Activated naive CD8-positive, alpha-beta T cell treated with anti-CD3 and anti-CD28 coated beads, Interleukin-2, amount 10 ng/mL, durations not matched to agents 7 days and 5 days (primary cell): ENCODE results near the gene ZC3H12D. TPM values are rescaled to one million over a fixed set of nuclear protein-coding genes. Genes with fewer than 3 reads are reported as not detected.

Experiments
- ATAC-seq: fragments of 150-1000 bp; cut with Tn5 transposase; one replicate; pipeline ENCODE4 v1.10.0; 2021; ENCODE audit warnings: low read depth, moderate library complexity
- POLR2A ChIA-PET: fragments of 350-600 bp; sonication (Branson Sonifier 250); formaldehyde crosslinking; loops from one replicate; lab custom pipeline; 2021; ENCODE audit warnings: antibody characterized with exemption; lab: Charles Lee
- DNase-seq: peaks from one replicate; pipeline ENCODE4 v3.0.0; 2021
- H3K27ac Mint-ChIP-seq: one replicate; pipeline ENCODE4 v1.8.0; 2022; ENCODE audit warnings: mild to moderate bottlenecking, mixed read lengths
- H3K27me3 Mint-ChIP-seq: one replicate; pipeline ENCODE4 v1.8.0; 2022; ENCODE audit warnings: mild to moderate bottlenecking, moderate library complexity, mixed read lengths
- H3K36me3 Mint-ChIP-seq: one replicate; pipeline ENCODE4 v1.8.0; 2021; ENCODE audit warnings: mild to moderate bottlenecking, mixed read lengths
- H3K4me1 Mint-ChIP-seq: one replicate; pipeline ENCODE4 v1.8.0; 2021; ENCODE audit warnings: mixed read lengths
- H3K4me3 Mint-ChIP-seq: one replicate; pipeline ENCODE4 v1.8.0; 2022; ENCODE audit warnings: mild to moderate bottlenecking, moderate library complexity, mixed read lengths
- H3K9me3 Mint-ChIP-seq: one replicate; pipeline ENCODE4 v1.8.0; 2021; ENCODE audit warnings: mixed read lengths
- total RNA-seq, 2 experiments: library from RNA; stranded (reverse); gene quantifications; one replicate each; pipeline ENCODE4 v1.2.3, GENCODE V29; 2021

ZC3H12D gene
- total RNA-seq: 10 to 100 TPM; 25.5 to 27.0 TPM

DNA sequence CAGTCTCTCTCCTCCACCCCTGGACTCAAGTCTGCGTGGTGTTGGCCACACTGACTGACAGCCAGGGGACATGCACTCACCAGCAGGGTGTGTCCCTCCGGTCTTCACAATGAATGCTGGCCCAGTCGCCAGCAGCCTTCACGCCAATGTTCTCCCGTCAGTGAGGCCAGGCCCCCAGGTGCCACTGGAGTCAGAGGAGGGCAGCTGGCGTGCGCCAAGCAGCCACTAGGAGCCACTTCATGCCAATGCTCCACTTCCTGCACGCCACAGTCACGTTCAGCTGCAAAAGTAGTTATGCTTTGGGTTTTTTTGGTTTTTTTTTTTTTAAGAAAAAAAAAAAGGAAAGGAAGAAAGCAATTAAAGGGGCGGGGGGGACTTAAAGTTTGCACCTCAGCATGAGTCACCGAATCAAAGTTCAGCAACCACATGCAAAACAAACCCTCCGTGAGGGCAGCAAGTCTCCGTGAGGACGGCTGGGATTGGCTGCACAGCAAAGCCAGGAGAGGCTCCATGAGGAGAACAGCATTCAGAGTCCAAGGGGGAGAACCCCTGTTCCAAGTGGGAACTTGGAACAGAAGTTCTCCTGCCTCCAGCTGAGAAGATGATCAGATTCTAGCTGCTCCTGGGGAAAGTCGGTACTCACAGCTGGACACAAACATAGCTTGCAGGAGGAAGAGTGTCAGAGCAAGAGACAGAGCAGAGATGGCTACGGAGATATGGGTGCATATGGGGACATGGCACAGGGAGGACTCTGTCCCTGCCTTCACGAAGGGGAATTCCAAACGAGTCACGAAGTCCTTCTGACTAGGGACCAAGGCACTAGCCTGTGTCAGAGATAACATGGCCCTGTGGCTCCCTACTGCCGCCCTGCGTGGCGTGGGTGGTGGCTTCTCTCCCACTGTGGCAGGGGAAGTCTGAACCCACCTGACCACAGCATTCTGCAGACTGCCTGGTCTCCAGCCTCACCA, at the start of gene ZC3H12D:
Gene ZC3H12D, minus strand, starts transcription at position 282 of the 968 bp plus-strand sequence. CDS start 10,471 bp downstream, outside the sequence.
- ATAC-seq (peak; percentile 79), DNase-seq (peak; percentile 78)
- no peaks in the 10 kb centered on the region for H3K27me3 Mint-ChIP-seq
- peak within 1 kb of the TSS; percentile 95 for H3K27ac Mint-ChIP-seq
- peaks cover 4% of the 10 kb centered on the region for H3K36me3 Mint-ChIP-seq
- no peaks in the 10 kb centered on the region for H3K9me3 Mint-ChIP-seq
- peaks cover 42% of the 10 kb centered on the region for H3K4me1 Mint-ChIP-seq
- H3K4me3 Mint-ChIP-seq: peak within 1 kb of the TSS; percentile 88
- POLR2A ChIA-PET: interaction anchor here (0.7 to 1.6 kb wide), 4 partner anchors 9 to 1116 kb away, joined by 3 to 4 read pairs (median 4); no protein-coding TSS in a partner anchor

DNA sequence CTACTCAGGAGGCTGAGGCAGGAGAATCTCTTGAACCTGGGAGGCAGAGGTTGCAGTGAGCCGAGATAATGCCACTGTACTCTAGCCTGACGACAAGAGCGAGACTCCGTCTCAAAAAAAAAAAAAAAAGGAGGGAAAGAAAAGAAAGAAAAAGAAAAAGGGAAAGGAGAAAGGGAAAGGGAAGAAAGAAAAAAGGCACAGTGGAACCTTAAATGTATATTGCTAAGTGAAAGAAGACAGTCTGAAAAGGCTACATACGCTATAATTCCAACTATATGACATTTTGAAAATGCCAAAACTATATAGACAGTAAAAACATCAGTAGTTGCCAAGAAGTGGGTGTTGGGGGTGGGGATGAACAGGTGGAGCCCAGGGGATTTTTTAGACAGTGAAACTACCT, 44.8 kb upstream of the ZC3H12D start:
- peaks cover 16% of the 10 kb centered on the region for H3K36me3 Mint-ChIP-seq
- no peak overlapping the region for H3K27ac Mint-ChIP-seq
- POLR2A ChIA-PET: interaction anchor here (1.1 kb wide), 1 partner anchor 15 kb away, joined by 3 read pairs; no protein-coding TSS in a partner anchor

DNA sequence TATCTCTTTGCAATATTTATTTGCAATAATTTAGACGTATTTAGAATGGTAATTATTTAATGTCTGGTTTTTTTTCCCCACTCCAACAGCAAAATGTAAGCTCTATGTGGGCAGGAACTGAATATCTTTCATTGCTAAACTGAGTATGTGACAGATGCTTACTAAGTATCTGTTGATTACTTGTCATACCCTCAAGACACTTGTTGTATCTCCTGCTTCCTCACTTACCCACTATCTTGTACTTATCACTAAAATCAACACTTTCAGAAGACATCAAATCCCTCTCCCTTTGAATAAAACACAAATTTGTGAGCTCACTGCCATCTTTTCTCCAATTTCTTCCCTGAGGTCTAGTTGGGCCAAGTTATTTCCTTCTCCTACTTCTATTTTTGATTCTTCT, 30.7 kb upstream of the ZC3H12D start:
- H3K27me3 Mint-ChIP-seq: no peaks in the 10 kb centered on the region
- H3K27ac Mint-ChIP-seq: no peak overlapping the region
- peaks cover 12% of the 10 kb centered on the region for H3K4me1 Mint-ChIP-seq
- peaks cover 24% of the 10 kb centered on the region for H3K36me3 Mint-ChIP-seq
- ATAC-seq: no peak
- POLR2A ChIA-PET: no interaction called here
- DNase-seq: no peak
- H3K9me3 Mint-ChIP-seq: no peaks in the 10 kb centered on the region
- no peak overlapping the region for H3K4me3 Mint-ChIP-seq

More for the DNA sequence above, 44.8 kb upstream of the ZC3H12D start:
- ATAC-seq: no peak
- no peak overlapping the region for H3K4me3 Mint-ChIP-seq
- peaks cover 2% of the 10 kb centered on the region for H3K4me1 Mint-ChIP-seq
- no peaks in the 10 kb centered on the region for H3K9me3 Mint-ChIP-seq
- H3K27me3 Mint-ChIP-seq: no peaks in the 10 kb centered on the region
- DNase-seq: no peak

DNA sequence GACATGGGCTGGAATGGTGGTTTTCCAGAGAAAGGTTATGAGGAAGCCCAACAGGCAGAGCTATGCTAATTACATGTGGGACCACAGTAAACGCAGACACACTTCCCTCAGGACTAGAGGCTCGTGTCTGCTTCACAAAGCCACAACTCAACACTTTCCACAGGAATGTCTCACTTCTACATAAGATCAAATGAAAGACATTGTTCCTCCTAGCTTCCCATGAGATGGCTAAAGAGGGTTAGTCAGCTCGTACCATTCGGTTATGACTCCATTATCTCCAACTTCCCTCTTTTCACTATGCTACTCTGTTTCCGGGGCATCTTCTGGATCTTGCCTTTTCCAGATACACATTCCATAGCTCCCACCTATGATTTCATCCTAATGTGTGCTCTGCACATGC, 29.1 kb upstream of the ZC3H12D start:
- Mint-ChIP-seq H3K27me3 (no peaks in the 10 kb centered on the region), H3K27ac (no peak overlapping the region), H3K4me3 (no peak overlapping the region), H3K9me3 (no peaks in the 10 kb centered on the region), H3K36me3 (peaks cover 26% of the 10 kb centered on the region), H3K4me1 (peaks cover 12% of the 10 kb centered on the region)
- ATAC-seq: no peak
- DNase-seq: no peak
- POLR2A ChIA-PET: no interaction called here

DNA sequence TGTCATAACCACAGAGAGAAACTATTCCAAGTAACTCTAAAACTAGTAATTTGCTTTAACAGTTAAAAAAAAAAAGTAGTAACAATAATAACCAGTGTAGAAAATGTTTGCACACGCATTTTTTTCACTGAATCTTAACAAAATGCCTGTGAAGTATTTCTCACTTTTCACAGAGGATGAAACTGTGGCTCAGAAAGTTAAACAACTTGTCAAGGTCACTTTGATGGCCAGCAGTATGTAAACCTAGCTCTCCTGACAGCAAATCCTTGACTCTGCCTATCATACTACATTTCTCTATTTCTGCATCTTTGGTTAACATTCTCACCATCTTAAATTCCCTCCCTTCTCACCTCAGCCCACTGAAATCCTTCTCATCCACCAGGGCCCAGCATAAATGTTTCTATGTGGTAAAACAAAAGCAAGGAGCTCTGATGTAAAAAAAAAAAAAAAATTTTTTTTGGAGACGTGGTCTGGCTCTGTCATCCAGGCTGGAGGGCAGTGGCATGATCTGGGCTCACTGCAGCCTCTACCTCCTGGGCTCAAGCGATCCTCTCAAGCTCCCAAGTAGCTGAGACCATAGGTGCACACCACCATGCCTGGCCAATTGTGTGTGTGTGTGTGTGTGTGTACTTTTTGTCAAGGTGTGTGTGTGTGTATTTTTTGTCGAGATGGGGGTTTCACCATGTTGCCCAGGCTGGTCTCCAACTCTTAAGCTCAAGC, 26.1 kb upstream of the ZC3H12D start:
- DNase-seq (no peak), ATAC-seq (no peak)
- H3K27me3 Mint-ChIP-seq: no peaks in the 10 kb centered on the region
- peaks cover 17% of the 10 kb centered on the region for H3K4me1 Mint-ChIP-seq
- no peak overlapping the region for H3K4me3 Mint-ChIP-seq
- POLR2A ChIA-PET: no interaction called here
- peaks cover 22% of the 10 kb centered on the region for H3K36me3 Mint-ChIP-seq
- no peak overlapping the region for H3K27ac Mint-ChIP-seq
- no peaks in the 10 kb centered on the region for H3K9me3 Mint-ChIP-seq

DNA sequence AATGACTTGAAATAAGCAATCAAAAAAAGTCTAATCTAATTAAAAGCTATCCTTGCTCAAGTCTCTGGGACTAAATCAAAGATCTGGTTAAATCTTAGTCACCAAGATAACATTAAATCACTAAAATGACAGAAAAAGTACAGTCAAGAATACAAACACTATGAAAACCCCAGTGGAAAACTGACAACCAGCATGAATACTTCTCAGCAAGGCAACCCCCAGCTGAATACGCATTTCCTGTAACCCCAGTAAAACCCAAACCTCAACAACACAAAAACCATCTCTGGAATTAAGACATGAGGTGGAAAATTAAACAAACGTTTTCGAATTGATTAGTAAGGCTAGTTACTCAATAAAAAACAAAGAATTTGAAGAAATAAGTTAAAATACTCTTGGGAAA, 23.7 kb upstream of the ZC3H12D start:
- Mint-ChIP-seq H3K4me3 (peak overlapping the region; percentile 23), H3K9me3 (no peaks in the 10 kb centered on the region), H3K4me1 (peaks cover 17% of the 10 kb centered on the region), H3K36me3 (peaks cover 15% of the 10 kb centered on the region), H3K27me3 (no peaks in the 10 kb centered on the region), H3K27ac (peak overlapping the region; percentile 67)
- DNase-seq (no peak), ATAC-seq (peak; percentile 72)
- POLR2A ChIA-PET: no interaction called here

DNA sequence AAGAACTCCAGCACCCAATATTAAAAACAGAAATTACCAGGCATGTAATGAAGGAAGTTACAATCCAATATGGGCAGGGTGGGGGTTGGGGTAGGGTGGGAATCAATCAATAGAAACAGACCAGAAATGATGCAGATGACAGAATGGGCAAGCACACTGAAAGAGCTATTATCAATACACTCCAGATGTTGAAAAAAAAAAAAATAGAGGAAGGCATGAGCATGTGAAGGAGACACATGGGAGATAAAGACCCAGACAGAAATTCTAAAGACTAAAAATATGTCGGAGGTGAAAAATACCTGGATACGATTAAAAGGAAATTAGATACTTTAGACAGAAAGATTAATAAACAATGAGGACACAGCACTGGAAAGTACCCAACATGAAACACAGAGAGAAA, 19.1 kb upstream of the ZC3H12D start:
- H3K27ac Mint-ChIP-seq: no peak overlapping the region
- no peak overlapping the region for H3K4me3 Mint-ChIP-seq
- POLR2A ChIA-PET: no interaction called here
- no peak for DNase-seq
- H3K27me3 Mint-ChIP-seq: no peaks in the 10 kb centered on the region
- H3K4me1 Mint-ChIP-seq: peaks cover 12% of the 10 kb centered on the region
- H3K9me3 Mint-ChIP-seq: no peaks in the 10 kb centered on the region
- peaks cover 17% of the 10 kb centered on the region for H3K36me3 Mint-ChIP-seq
- ATAC-seq: no peak

DNA sequence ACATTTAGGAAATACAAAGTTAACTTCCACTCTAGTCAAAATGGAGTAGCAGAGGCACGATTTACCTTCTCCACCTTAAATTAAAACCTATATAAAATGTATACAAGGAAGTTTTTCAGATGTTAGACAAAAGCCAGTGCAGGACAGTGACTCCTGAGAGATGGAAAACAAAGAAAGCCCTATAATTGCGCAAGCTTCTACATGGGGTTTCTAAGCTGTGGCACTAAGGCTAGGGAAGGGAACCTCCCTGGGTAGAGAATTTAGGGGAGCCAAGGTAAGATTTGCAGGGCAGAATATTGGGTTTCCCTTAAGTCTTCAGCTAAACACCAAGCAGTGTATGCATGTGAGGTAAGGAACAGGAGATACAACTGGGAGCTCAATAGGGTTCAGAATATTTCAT, 18.5 kb upstream of the ZC3H12D start:
- ATAC-seq (no peak), DNase-seq (no peak)
- no peaks in the 10 kb centered on the region for H3K27me3 Mint-ChIP-seq
- H3K27ac Mint-ChIP-seq: no peak overlapping the region
- peaks cover 8% of the 10 kb centered on the region for H3K4me1 Mint-ChIP-seq
- H3K4me3 Mint-ChIP-seq: no peak overlapping the region
- no peaks in the 10 kb centered on the region for H3K9me3 Mint-ChIP-seq
- POLR2A ChIA-PET: no interaction called here
- peaks cover 17% of the 10 kb centered on the region for H3K36me3 Mint-ChIP-seq

DNA sequence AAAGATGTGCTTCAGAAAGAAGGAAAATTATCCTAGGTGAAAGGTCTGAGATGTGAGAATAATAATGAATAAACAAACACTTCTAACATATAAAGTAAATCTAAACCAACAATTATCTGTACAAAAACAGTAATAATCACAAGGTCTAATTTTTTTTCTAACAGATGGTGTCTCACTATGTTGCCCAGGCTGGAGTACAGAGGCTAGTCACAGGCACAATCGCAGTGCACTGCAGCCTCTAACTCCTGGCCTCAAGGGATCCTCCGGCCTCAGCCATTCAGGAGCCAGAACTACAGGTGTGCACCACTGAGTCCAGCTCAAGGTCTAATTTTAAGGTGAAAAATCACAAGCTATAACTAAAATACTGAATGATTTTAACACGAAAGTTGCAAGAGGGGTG, 17.0 kb upstream of the ZC3H12D start:
- Mint-ChIP-seq H3K4me1 (peaks cover 12% of the 10 kb centered on the region), H3K27me3 (no peaks in the 10 kb centered on the region), H3K4me3 (no peak overlapping the region), H3K36me3 (peaks cover 25% of the 10 kb centered on the region), H3K27ac (no peak overlapping the region), H3K9me3 (no peaks in the 10 kb centered on the region)
- POLR2A ChIA-PET: no interaction called here
- ATAC-seq: no peak
- DNase-seq: no peak

DNA sequence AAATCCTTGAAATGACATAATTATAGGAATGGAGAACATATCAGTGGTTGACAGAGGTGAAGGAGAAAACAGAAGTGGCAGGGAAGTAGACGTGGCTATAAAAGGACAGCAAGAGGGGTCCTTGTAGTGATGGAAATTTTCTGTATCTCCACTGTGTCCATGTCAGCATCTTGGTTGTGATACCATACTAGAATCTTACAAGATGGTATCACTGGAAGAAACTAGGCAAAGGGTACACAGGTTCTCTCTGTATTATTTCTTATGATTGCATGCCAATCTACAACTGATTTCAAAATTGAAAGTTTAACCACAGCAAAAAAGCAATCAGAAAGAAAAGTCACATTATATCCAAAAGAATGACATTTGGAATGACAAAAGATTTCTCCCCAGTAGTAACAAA, 16.4 kb upstream of the ZC3H12D start:
- Mint-ChIP-seq H3K27ac (no peak overlapping the region), H3K36me3 (peaks cover 26% of the 10 kb centered on the region), H3K4me1 (peaks cover 15% of the 10 kb centered on the region), H3K27me3 (no peaks in the 10 kb centered on the region), H3K9me3 (no peaks in the 10 kb centered on the region), H3K4me3 (no peak overlapping the region)
- POLR2A ChIA-PET: no interaction called here
- no peak for ATAC-seq
- no peak for DNase-seq

DNA sequence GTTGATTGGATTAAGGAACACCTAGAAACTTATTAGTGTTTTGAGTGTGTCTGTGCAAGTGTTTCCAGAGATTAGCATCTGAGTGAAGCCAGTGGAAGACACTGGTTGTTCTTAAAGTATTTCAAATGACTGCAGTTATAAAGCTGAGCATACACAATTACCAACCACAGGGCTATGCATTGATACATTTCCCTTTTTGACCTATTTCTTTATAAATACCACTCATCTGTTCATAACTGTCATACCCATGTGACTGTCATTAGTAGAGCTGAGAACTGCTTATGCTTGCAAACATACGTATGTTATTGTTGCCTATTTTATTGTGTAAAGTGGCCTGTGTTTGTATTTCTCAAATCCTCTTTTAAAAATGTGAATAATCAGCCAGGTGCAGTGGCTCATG, 15.3 kb upstream of the ZC3H12D start:
- Mint-ChIP-seq H3K27me3 (no peaks in the 10 kb centered on the region), H3K4me1 (peaks cover 19% of the 10 kb centered on the region), H3K27ac (no peak overlapping the region), H3K9me3 (no peaks in the 10 kb centered on the region), H3K4me3 (no peak overlapping the region), H3K36me3 (peaks cover 16% of the 10 kb centered on the region)
- ATAC-seq (no peak), DNase-seq (no peak)
- POLR2A ChIA-PET: interaction anchor here (0.7 kb wide), 1 partner anchor 250 kb away, joined by 3 read pairs; no protein-coding TSS in a partner anchor

DNA sequence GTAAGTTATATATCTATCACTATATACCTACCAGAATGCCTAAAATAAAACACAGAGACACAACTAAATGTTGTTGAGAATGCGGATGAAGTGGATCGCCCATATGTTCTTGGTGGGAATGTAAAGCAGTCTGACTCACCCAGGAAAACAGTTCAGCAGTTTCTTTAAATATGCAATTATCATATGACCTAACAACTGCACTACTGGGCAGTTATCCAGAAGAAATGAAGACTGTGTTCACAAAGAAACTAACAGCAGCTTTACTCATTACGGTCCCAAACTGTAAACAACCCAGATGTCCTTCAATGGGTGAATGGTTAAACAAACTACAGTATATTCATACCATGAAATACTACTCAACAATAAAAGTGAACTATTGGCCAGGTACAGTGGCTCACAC, 14.3 kb upstream of the ZC3H12D start:
- H3K27ac Mint-ChIP-seq: no peak overlapping the region
- H3K4me3 Mint-ChIP-seq: no peak overlapping the region
- DNase-seq: no peak
- POLR2A ChIA-PET: no interaction called here
- H3K9me3 Mint-ChIP-seq: no peaks in the 10 kb centered on the region
- H3K36me3 Mint-ChIP-seq: peaks cover 16% of the 10 kb centered on the region
- H3K27me3 Mint-ChIP-seq: no peaks in the 10 kb centered on the region
- H3K4me1 Mint-ChIP-seq: peaks cover 27% of the 10 kb centered on the region
- ATAC-seq: no peak

DNA sequence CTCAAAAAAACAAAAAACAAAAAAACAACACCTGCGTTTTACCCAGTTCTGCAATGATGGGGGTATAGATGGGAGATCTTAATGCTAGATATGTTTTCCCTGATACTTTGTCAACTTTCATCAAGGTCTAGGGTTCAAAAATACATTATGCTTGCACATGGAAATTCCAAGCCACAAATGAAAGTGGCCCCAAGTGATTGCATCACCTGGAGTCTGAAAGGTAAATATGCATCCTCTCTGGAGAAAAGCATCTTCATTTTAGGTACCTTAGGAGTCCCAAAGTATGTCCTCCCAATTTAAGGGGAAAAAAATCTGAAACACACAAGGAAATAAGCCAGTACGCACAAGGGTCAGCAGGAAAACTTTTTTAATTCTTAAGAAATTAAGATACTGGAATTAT, 12.6 kb upstream of the ZC3H12D start:
- peaks cover 16% of the 10 kb centered on the region for H3K36me3 Mint-ChIP-seq
- H3K27me3 Mint-ChIP-seq: no peaks in the 10 kb centered on the region
- no peak overlapping the region for H3K27ac Mint-ChIP-seq
- H3K4me1 Mint-ChIP-seq: peaks cover 34% of the 10 kb centered on the region
- POLR2A ChIA-PET: no interaction called here
- DNase-seq: no peak
- no peaks in the 10 kb centered on the region for H3K9me3 Mint-ChIP-seq
- no peak overlapping the region for H3K4me3 Mint-ChIP-seq
- ATAC-seq: no peak
